Measurements from ENCODE around the gene CACNA1C. TPM values are rescaled to one million over a fixed set of nuclear protein-coding genes. Genes with fewer than 3 reads are reported as not detected.
"Not testable (repeated sequence)": the region's sequence is repeated elsewhere in the genome, so short reads cannot be mapped to it uniquely, and the experiment has no call there.

The CACNA1C gene
- total RNA-seq, 4 donors from 2014 or later, result 5.2 to 12.9 (median 6.3) TPM

- no peaks in the 10 kb centered on the region for H3K4me1 ChIP-seq
- no peak for DNase-seq (ENCODE audit: low spot score in 2 of 2)
Measured at GRCh38 chr12:2097617-2098016, 44.8 kb downstream of the CACNA1C start.

GRCh38 chr12:2098852-2099251 is 46.1 kb downstream of the CACNA1C start:
- no peak for DNase-seq (ENCODE audit: low spot score in 2 of 2)
- Histone ChIP-seq H3K9me3 (no peaks in the 10 kb centered on the region), H3K4me1 (no peaks in the 10 kb centered on the region), H3K27me3 (no peaks in the 10 kb centered on the region), H3K36me3 (no peaks in the 10 kb centered on the region), H3K27ac (no peak overlapping the region), H3K4me3 (no peak overlapping the region)
- no peak for TF ChIP-seq EP300 (IDR thresholded peaks at IDR 0.05)
- no peak for TF ChIP-seq POLR2A (IDR thresholded peaks at IDR 0.05)
- TF ChIP-seq CTCF (IDR thresholded peaks at IDR 0.05), result no peak
- WGBS, 2 donors, result 78 to 86% methylated on average over 11 of the region's 11 CpGs

More at GRCh38 chr12:2097617-2098016, 44.8 kb downstream of the CACNA1C start:
- no peaks in the 10 kb centered on the region for H3K36me3 ChIP-seq
- TF ChIP-seq EP300 (IDR thresholded peaks at IDR 0.05) (no peak), POLR2A (IDR thresholded peaks at IDR 0.05) (no peak), CTCF (IDR thresholded peaks at IDR 0.05) (no peak)
- H3K4me3 ChIP-seq, result no peak overlapping the region
- no peaks in the 10 kb centered on the region for H3K27me3 ChIP-seq
- no peak overlapping the region for H3K27ac ChIP-seq
- H3K9me3 ChIP-seq, result no peaks in the 10 kb centered on the region
- WGBS, 2 donors, result 81 to 86% methylated on average over 7 of the region's 7 CpGs

GRCh38 chr12:2099595-2099994 is 46.8 kb downstream of the CACNA1C start:
- no peaks in the 10 kb centered on the region for H3K4me1 ChIP-seq
- no peaks in the 10 kb centered on the region for H3K9me3 ChIP-seq
- 80 to 88% methylated on average over 4 of the region's 4 CpGs for WGBS, 2 donors
- H3K36me3 ChIP-seq, result no peaks in the 10 kb centered on the region
- H3K4me3 ChIP-seq, result no peak overlapping the region
- H3K27me3 ChIP-seq, result no peaks in the 10 kb centered on the region
- DNase-seq (ENCODE audit: low spot score in 2 of 2), result no peak
- TF ChIP-seq EP300 (IDR thresholded peaks at IDR 0.05) (no peak), CTCF (IDR thresholded peaks at IDR 0.05) (no peak), POLR2A (IDR thresholded peaks at IDR 0.05) (no peak)
- H3K27ac ChIP-seq, result no peak overlapping the region

- 83 to 85% methylated on average over 4 to 16 of the region's 16 CpGs for WGBS, 2 donors
- Histone ChIP-seq H3K27ac (no peak overlapping the region), H3K27me3 (no peaks in the 10 kb centered on the region), H3K36me3 (no peaks in the 10 kb centered on the region), H3K4me3 (no peak overlapping the region), H3K9me3 (no peaks in the 10 kb centered on the region), H3K4me1 (no peaks in the 10 kb centered on the region)
- TF ChIP-seq EP300 (IDR thresholded peaks at IDR 0.05) (no peak), POLR2A (IDR thresholded peaks at IDR 0.05) (no peak), CTCF (IDR thresholded peaks at IDR 0.05) (no peak)
- no peak for DNase-seq (ENCODE audit: low spot score in 2 of 2)
Measured at GRCh38 chr12:2101359-2101758, 48.6 kb downstream of the CACNA1C start.

GRCh38 chr12:2101771-2102170 is 49.0 kb downstream of the CACNA1C start:
- TF ChIP-seq CTCF (IDR thresholded peaks at IDR 0.05), result no peak
- no peak for TF ChIP-seq EP300 (IDR thresholded peaks at IDR 0.05)
- no peak for TF ChIP-seq POLR2A (IDR thresholded peaks at IDR 0.05)
- Histone ChIP-seq H3K36me3 (no peaks in the 10 kb centered on the region), H3K4me3 (no peak overlapping the region), H3K9me3 (no peaks in the 10 kb centered on the region), H3K27me3 (no peaks in the 10 kb centered on the region), H3K4me1 (no peaks in the 10 kb centered on the region), H3K27ac (no peak overlapping the region)
- WGBS, 2 donors, result 42 to 57% methylated on average over 3 of the region's 3 CpGs
- no peak for DNase-seq (ENCODE audit: low spot score in 2 of 2)

GRCh38 chr12:2102736-2103135 is 49.9 kb downstream of the CACNA1C start:
- not testable (repeated sequence) for H3K4me3 ChIP-seq; H3K27ac ChIP-seq; H3K27me3 ChIP-seq; DNase-seq (ENCODE audit: low spot score in 2 of 2); H3K9me3 ChIP-seq; H3K36me3 ChIP-seq; H3K4me1 ChIP-seq
- WGBS, 2 donors, result 89 to 95% methylated on average over 5 of the region's 5 CpGs

GRCh38 chr12:2105387-2105786 is 52.6 kb downstream of the CACNA1C start:
- H3K27ac ChIP-seq; H3K4me1 ChIP-seq; H3K9me3 ChIP-seq; H3K27me3 ChIP-seq; H3K36me3 ChIP-seq; DNase-seq (ENCODE audit: low spot score in 2 of 2); H3K4me3 ChIP-seq: not testable (repeated sequence)
- WGBS, 2 donors, result 91 to 94% methylated on average over 13 to 14 of the region's 17 CpGs

Data from tibial nerve (tissue), 4 donors.